GM18907 (cell line): Measurements from ENCODE around the gene TXNDC11.

ENCODE experiments used
- ATAC-seq: cut with Tn5 transposase; IDR thresholded peaks from one replicate; pipeline ENCODE4 v1.9.1; 2021; ENCODE audit warnings: mild to moderate bottlenecking, moderate library complexity; ENCODE audit not compliant: unreplicated experiment

Gene TXNDC11

GRCh38 chr16:11692651-11693050, 50.0 kb downstream of the TXNDC11 start:
- ATAC-seq = no peak

DNA sequence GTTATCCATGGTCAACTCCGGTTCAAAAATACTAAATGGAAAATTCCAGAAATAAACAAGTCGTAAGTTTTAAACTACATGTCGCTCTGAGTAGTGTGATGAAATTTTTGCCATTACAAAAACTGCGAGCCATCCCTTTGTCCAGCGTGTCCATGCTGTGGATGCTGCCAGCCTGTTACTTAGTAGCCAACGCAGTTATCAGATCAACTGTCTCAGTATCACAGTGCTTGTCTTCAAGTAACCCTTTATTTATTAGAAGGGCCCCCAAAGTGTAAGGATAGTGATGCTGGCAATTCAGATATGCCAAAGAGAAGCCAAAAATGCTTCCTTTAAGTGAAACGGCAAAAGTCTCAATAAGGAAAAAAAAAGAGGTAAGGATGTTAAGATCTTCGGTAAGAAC, 50.5 kb downstream of the TXNDC11 start:
- ATAC-seq = no peak

DNA sequence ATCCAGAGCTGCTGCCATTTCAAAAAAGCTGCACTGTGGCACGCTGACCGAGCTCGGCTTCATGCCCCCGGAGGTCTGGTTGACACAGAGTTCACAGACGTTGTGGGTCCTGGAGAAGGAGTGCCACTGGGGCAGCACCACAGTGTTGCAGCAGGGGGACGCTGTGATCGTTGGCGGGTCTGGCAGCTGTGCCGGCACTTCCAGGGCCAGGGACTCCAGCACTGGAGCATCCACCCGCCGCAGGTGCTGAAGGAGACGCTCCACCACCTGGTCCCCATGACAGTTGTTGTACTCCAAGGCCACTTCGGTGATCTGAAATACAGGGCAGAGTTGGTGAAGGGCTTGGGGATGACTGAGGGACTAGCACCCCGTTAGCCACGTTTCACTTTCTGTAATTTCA, 50.9 kb downstream of the TXNDC11 start:
- no peak for ATAC-seq

DNA sequence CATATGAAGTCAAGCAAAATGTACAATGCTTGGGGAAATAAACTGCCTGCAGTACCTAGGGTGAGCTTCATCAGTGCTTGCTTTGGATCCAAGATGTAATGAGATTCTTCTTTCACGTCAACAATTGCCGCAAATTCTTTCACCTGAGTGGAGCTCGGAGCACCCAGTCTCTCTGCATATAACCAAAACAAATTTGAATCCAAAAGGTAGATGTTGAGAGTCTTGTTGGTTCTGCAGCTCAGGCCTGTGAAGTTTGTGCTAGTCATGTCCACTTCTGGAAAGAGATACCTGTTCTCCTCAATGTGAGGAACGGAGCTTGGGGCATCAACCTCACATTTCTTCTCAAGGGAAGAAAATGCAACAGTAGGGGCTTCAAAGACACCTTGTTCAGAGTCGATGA, 51.4 kb downstream of the TXNDC11 start:
- ATAC-seq = no peak

DNA sequence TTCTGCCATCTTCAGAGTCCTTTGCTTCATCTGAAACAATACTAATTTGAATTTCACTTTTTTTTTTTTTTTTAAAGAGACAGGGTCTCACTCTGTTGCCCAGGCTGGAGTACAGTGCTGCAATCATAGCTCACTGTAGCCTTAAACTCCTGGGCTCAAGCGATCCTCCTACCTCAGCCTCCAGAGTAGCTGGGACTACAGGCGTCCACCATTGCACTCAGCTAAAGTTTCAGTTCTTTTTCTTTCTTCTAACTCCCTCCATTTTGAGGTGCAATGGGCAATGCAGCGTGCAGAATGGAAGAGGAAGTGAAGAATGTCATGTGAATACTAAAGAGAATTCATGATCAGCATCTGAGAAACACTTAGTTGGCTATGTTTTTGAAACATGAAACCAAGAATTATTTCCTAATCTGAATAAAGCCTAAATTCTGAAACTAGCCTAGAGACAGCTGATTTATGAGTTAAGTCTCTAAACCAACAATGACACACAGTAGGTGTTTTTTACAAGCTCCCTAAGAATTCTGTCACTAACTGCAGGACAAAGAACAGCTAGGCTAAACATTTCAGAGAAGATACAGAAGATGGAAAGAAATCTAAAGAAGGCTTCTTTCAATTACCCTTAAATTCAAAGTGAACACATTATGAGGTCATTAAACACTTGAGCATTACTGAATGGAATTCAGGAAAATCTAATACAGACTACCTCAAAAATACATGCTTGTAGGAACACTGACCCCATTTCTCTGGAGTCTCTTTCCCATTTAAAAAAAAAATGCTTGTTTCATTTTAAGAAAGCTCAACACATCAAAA, 53.4 kb downstream of the TXNDC11 start:
- ATAC-seq = peak; percentile 81

DNA sequence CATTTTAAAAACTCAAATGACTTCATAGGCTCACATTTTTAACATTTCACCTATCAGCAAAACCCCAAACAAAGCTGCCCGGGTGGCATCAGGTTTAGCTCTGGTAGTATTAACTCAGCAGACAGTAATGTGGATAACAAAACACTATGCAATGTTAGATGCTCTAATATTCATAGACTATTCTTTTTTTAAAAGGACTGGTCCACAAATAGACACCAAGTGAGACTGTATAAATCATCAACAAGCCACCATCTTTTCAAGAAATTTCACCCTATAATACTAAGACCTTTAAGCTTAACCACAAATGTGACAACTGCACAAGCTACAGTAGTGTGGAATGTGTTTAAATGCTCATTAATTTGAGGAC, 54.2 kb downstream of the TXNDC11 start:
- no peak for ATAC-seq

DNA sequence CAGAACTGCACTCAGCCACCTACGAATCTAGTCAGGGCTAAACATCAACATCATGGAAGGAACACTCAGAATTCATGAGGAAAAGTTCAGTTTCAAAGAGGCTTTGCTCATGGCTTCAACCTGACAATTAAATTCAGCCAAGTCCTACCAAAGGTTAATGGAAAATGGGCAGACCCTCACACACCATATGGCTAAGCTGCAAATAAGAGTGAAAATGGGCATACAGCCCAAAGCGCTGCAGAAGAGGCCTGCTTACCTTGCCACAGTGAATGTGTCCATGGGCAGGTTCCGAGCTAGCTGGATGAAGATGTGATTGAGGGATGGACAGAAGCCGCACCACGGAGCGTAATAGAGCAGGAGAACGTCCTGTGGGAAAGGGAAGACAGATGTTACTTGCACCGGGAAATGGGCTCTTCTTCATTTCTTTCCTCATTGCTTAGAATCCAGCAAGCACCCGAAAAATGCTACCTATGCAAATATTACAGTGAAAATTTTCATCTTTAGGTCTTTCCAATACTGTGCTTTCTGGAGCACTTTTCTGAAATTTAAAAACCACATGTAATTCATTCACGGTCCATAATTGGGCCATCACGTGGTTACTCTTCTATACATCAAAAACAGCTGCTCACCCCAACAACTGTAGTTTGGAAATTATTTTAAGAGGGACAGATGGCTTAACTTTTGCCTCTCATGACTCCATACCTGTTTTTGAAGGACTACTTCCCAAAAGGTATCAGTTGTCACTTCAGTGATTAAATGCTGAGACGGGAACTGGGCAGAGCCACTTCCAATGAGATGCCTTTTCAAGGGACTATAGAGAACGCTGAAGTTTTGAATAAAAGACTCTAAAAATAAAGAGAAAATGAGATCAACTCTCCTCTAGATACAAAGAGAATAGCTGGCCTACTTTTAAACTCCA, 54.8 kb downstream of the TXNDC11 start:
- no peak for ATAC-seq

- ATAC-seq = no peak
These were observed 55.8 kb downstream of the TXNDC11 start for GRCh38 chr16:11686713-11687380.

DNA sequence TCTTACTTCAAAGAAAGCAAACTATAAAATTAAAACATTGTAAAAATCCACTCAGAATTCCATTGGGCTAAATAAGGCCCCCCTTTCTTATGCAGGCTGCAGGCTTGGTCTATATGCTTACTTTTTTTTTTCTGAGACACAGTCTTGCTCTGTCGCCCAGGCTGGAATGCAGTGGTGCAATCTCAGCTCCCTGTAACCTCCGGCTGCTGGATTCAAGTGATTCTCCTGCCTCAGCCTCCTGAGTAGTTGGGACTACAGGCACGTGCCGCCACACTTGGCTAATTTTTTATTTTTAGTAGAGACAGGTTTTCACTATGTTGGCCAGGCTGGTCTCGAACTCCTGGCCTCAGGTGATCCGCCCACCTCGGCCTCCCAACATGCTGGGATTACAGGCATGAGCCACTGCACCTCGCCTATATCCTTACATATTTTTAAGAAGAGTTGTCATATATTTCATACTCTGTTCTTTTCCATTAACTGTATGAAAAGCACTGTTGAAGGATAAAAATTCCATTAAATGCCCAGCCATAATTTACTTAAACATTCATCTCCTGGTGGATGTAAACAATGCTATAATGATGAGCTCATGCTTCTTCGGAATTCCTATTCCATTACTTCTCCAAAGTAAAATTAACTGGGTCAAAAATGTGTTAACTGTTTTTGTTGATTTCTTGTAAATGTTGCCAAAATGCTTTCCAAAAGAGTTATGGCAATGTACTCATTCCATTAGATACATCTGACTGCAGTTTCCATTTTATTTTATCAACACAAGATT, 56.6 kb downstream of the TXNDC11 start:
- no peak for ATAC-seq

- ATAC-seq = no peak
These were observed 58.2 kb downstream of the TXNDC11 start for GRCh38 chr16:11684231-11685025.

- ATAC-seq = no peak
These were observed 59.5 kb downstream of the TXNDC11 start for GRCh38 chr16:11683145-11683544.

- ATAC-seq = peak; percentile 24
These were observed 60.0 kb downstream of the TXNDC11 start for GRCh38 chr16:11682655-11683096.

DNA sequence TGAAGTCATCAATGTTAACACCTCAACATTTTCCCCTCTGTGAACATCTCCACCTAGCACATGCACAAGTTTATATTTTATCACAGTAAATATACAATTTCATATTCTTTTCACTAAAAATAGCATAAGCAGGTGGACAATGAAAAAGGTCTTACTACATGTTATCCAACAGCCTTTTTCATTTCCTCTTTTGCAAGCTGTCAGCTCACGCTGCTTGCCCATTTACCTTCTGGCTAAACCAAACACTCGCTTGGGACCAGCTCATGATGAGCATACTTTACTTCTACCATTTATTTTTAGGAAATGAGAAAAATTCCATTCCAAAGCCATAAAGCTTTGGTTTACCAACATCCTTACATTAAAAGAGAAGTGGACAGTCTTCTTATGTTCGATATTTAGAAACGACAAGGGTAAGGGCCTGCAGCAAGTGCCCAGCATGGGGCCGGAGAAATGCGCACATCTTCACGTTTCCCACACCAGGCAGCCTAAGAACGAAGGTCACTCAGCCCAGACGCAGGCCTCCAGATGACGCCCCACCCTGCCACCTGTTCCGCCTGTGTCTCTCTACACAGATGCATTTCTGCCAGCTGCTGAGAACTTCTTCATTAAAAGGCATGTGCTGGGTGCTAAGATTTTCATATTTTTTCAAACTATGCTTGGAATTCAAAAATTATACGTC, 60.5 kb downstream of the TXNDC11 start:
- ATAC-seq = peak; percentile 53

DNA sequence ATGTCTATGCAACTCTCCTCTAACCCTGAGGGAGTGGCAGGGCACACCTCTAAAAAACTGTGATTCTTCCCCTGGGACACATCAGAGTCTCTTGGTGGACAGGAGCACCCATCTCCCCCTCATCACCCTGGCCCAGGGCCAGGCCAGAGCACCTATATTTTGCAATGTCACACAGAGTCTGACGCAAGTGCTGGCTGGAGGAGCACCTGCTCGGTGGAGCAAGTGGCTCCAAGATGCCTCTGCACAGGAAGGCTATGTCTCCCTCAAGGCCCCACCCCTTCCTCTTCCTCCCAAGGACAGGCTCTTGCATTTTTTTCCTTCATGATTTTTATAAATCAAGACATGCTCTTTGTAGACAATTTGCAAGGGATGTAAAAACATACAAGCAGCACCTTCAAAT, 61.1 kb downstream of the TXNDC11 start:
- ATAC-seq = peak; percentile 22

DNA sequence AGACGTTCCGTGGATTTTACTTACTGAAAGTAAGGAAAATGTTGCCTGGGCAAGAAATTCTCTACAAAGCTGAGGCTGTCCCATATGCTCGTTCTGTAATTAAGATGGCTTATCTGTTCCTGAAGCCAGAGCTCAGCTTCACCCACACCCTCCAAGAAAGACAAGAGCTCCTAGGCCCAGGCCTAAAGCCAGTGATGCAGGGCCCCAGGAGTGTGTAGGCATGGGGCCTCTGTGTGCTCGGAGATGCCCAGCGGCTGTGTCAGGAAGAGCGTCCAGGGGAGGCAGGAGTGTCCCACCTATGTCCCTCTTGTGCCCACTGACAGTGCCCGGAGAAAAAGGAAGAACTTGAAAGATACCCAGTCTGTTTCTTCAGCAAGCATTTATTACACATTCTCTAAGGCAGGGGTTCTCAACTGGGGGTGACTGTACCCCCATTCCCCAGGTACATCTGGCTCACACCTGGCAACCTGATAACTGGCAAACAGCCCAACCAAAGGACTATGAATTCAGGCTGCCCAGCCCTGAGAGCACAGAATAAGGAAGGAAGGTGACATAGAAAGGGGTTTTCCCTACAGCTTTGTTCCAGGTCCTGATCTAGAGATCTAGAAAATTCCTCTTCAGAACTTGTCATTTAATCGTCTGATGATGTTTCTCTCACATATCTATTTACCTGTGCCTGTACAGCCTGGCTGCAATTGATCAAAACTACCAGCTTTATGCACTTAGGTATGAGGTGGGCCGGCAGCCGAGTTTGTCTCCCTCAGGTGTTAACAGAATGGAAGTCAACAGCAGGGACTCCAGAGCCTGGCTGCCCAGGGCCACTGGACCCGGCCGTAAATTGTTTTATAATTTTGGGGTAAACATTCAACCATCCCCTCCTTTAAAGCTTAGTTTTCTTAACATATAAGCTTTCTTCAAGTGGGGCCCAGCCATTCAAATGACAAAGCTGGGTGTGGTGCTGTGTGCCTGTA, 62.4 kb downstream of the TXNDC11 start:
- ATAC-seq = no peak

GRCh38 chr16:11679250-11679649, 63.4 kb downstream of the TXNDC11 start:
- ATAC-seq = no peak

DNA sequence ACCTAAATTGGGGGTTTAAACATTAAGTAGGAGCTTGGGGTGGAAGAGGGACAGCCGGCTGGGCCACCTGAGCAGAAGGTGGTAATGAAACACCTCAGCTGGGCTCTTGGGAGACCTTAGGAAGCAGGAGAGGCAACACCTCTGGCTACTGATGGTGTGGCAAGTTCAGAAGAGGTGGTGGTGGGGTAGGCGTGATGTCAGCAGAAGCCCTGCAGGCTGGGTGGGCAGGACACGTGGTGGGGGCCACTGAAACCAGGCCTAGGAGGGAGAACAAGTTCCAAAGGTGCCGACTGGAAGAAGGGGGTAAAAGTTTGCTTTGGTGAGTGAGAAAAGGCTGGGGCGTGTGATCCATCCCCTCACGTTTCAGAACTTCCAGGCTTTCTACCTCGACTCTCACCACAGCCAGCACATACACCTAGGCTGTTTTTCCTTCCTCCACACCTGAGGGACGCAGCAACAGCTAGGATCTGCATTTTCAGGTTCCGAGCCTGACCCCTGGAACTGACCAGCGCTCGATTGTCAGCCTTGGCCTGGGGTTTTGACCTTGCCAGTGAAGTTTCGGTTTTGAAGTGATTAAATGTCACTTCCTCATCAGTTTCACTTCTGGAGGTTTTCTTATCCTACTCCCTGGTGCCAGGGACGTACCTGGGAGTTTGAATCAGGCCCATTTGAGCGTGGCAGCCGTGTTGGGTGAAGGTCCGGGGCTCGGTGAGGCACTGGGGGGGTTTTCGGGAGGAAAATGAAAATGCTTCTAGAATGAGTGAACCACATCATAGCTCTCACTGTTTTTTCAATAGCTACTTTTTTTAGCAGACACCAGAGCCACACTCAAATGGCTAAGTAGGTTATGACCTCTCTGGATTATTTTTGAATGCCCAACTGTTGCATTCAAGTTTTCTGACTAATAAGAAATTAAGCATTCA, 64.4 kb downstream of the TXNDC11 start:
- peak; percentile 35 for ATAC-seq
